8988T (cell line): Measurements from ENCODE around the gene PRSS1.
"Not testable (repeated sequence)": the region's sequence is repeated elsewhere in the genome, so short reads cannot be mapped to it uniquely, and the experiment has no call there.

Experiments
- DNase-seq: peaks from one replicate; pipeline ENCODE4 v3.0.0; 2011

The PRSS1 gene

GRCh38 chr7:142775351-142776115 lies 26.3 kb downstream of the PRSS1 start:
- DNase-seq, result not testable (repeated sequence)

GRCh38 chr7:142776206-142776844 lies 27.1 kb downstream of the PRSS1 start:
- no peak for DNase-seq

- not testable (repeated sequence) for DNase-seq
Measured at GRCh38 chr7:142776845-142777225, 27.6 kb downstream of the PRSS1 start.

GRCh38 chr7:142777318-142777717 lies 28.0 kb downstream of the PRSS1 start:
- no peak for DNase-seq

GRCh38 chr7:142782922-142783900 lies 33.9 kb downstream of the PRSS1 start:
- DNase-seq, result peak; percentile 50

GRCh38 chr7:142784096-142784495 lies 34.8 kb downstream of the PRSS1 start:
- DNase-seq, result no peak

- DNase-seq, result no peak
Measured at GRCh38 chr7:142784716-142785115, 35.4 kb downstream of the PRSS1 start.

- no peak for DNase-seq
Measured at GRCh38 chr7:142785841-142786250, 36.6 kb downstream of the PRSS1 start.

GRCh38 chr7:142787034-142787768 lies 37.9 kb downstream of the PRSS1 start:
- no peak for DNase-seq

GRCh38 chr7:142787783-142788182 lies 38.5 kb downstream of the PRSS1 start:
- no peak for DNase-seq

GRCh38 chr7:142788303-142789289 lies 39.3 kb downstream of the PRSS1 start:
- DNase-seq, result no peak

- no peak for DNase-seq
Measured at GRCh38 chr7:142789441-142789840, 40.2 kb downstream of the PRSS1 start.

- DNase-seq, result no peak
Measured at GRCh38 chr7:142790056-142790455, 40.8 kb downstream of the PRSS1 start.

GRCh38 chr7:142790555-142790954 lies 41.3 kb downstream of the PRSS1 start:
- DNase-seq, result no peak

- DNase-seq, result no peak
Measured at GRCh38 chr7:142791502-142791901, 42.2 kb downstream of the PRSS1 start.

- no peak for DNase-seq
Measured at GRCh38 chr7:142792129-142792528, 42.9 kb downstream of the PRSS1 start.

GRCh38 chr7:142792593-142792992 lies 43.3 kb downstream of the PRSS1 start:
- no peak for DNase-seq

GRCh38 chr7:142793156-142793555 lies 43.9 kb downstream of the PRSS1 start:
- DNase-seq, result no peak

GRCh38 chr7:142795339-142795863 lies 46.1 kb downstream of the PRSS1 start:
- no peak for DNase-seq

- DNase-seq, result no peak
Measured at GRCh38 chr7:142796001-142796500, 46.8 kb downstream of the PRSS1 start.
